Right ventricle myocardium superior (tissue), 1 donor: ENCODE data around the gene FAM120B. TPM values are rescaled to one million over a fixed set of nuclear protein-coding genes. Genes with fewer than 3 reads are reported as not detected.

Experiments
- ATAC-seq: fragments of 200-7000 bp; cut with Tn5 transposase; one replicate; pipeline ENCODE4 v1.9.1; 2020; ENCODE audit warnings: mild to moderate bottlenecking; ENCODE audit not compliant: poor library complexity
- DNase-seq: peaks from one replicate; pipeline ENCODE4 v3.0.0-alpha.2; 2020
- intact Hi-C: fragments of 100-400 bp; cut with DNase I; formaldehyde crosslinking; loops from one replicate; pipeline ENCODE4 v1.11.2; 2022
- total RNA-seq: library from RNA; stranded (reverse); fragmentation: NEBNext Ultra II Directional; extraction: Animal tissue kit (Norgen Biotek cat#: 25700); gene quantifications from one replicate; pipeline ENCODE4 v1.2.1, GENCODE V29; 2021
- donor health status: DM: no; HTN: yes; CAD: no; lungs with severe emphysema.

FAM120B gene
- total RNA-seq, 1 donor from 2014 or later, result 16.5 TPM

DNA sequence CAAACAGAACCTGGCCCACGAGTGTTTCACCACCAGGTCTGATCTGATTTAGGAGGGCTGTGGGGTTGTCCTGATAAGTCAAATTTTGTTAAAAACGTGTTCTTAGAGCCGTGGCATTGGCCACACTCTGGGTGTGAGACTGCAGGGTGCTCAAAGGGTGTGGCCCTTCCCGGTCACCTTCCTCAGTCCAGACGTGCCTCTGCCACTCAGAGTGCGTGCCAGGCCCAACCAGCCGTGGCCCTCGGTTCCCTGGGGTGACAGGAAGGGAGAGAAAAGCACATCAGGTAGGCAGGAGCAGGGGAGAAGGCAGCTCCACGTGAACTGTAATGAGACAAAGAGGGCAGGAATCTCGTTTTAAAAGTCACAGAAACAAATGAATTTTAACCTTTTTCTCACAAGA lies 115.4 kb downstream of the FAM120B start:
- intact Hi-C loops, result no loop called here
- DNase-seq, result no peak
- ATAC-seq, result no peak

- ATAC-seq, result peak; percentile 53
- DNase-seq, result no peak
- intact Hi-C loops, result no loop called here
Observed at GRCh38 chr6:170423030-170423429, 116.5 kb downstream of the FAM120B start.

- no peak for ATAC-seq
- no peak for DNase-seq
- intact Hi-C loops, result no loop called here
Observed at GRCh38 chr6:170423814-170424603, 117.5 kb downstream of the FAM120B start.

GRCh38 chr6:170424604-170425126 lies 118.1 kb downstream of the FAM120B start:
- intact Hi-C loops, result no loop called here
- no peak for ATAC-seq
- DNase-seq, result no peak

- no peak for DNase-seq
- intact Hi-C loops, result no loop called here
- no peak for ATAC-seq
Observed at GRCh38 chr6:170429450-170429849, 122.9 kb downstream of the FAM120B start.

- ATAC-seq (no peak), DNase-seq (no peak)
- intact Hi-C loops, result no loop called here
Observed at GRCh38 chr6:170433163-170434116, 126.9 kb downstream of the FAM120B start.

DNA sequence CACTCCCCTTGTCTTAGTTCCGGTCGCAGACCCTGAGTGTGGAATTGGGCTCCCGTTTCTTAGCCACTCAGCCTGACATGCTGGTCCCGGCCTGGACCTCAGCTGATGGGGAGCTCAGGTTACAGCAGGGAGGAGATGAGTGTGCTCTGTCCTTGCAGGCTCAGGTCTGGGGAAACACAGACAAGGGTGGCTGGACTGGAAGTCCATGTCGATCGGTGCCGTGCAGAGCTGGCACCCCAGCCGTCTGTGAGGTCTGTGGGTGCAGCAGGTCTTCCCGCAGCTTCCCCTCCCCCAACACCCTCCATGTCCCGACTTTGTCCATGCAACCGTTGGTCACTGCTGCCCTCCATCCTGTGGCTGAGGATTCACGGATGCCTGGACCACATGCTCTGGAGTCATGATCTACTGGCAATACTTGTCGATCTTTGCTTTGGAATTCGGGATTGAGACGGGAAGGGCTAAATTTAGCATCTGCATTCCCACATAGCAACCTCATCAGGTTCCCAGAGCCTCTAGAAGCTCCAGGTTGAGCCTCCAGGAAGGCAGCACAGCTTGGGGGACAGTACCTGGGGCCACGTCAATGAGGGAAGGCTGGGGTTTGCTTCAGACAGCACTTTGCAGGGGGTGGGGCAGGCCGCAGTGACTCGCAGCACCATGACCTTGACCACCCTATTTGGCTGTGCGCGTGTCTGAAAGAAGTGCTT lies 127.7 kb downstream of the FAM120B start:
- no peak for DNase-seq
- intact Hi-C loops, result no loop called here
- no peak for ATAC-seq

DNA sequence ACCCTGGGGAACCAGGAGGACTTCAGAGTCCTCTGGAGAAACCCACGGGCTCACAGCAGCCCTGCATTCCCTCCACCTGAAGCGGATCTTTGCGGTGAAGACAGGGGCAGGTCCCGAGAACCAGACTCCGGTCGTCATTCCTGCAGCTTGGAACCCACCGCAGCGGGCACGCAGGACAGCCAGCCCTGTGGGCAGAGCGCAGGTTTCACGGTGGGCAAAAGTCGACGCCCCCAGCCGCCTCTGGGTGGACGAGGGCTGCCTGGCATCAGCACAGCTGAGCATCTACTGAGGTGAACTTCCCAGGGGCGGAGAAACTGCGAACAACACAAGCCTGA lies 128.2 kb downstream of the FAM120B start:
- DNase-seq, result no peak
- intact Hi-C loops, result no loop called here

DNA sequence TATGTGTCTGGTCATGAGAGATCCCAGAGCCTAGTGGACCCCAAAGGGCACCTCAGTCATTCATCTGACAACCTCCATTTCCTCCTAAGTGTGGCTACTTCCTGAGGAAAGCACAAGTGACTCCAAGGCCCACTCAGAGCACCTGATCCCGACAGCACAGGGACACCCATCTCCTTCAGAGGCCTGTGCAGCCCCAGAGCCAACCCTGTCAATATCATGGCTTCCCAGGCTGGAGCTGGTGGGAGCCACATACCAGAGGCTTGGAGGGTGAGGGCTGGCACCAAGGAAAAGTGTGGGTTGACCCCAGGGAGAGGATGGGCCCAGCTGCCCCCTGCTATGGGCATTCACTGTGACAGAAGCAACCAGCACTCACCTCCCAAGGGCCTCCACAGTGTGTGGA lies 129.2 kb downstream of the FAM120B start:
- intact Hi-C loops, result no loop called here
- DNase-seq, result no peak
- no peak for ATAC-seq

More for the DNA sequence above, 128.2 kb downstream of the FAM120B start:
- no peak for ATAC-seq

DNA sequence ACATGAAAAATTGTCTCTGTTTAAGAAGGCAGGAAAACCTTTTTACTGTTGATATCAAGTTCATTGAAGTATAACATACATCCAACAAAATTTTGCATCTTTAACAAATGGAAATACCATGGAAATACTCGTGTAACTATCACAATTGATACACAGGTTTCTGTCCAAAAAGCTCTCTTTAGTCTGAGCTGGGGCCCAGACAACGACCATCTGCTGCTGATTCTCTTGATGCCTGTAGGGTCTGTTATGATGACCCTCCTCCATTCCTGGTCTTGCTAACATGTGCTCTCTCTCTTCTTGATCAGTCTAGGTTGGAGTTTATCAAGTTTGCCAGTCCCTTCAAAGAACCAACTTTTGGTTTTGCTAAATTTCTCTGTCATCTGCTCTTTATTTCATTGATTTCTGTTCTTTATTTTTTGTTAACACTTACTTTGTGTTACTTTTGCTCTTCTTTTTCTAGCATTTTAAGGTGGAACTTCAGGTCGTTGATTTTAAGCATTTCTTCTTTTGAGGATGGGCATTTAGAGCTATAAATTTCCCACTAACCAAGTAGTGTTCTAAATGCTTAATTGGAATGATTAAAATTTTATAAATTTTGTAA lies 129.8 kb downstream of the FAM120B start:
- DNase-seq (no peak), ATAC-seq (no peak)
- intact Hi-C loops, result no loop called here

- intact Hi-C loops, result no loop called here
- no peak for DNase-seq
- peak; percentile 4 for ATAC-seq
Observed at GRCh38 chr6:170437719-170438401, 131.3 kb downstream of the FAM120B start.

DNA sequence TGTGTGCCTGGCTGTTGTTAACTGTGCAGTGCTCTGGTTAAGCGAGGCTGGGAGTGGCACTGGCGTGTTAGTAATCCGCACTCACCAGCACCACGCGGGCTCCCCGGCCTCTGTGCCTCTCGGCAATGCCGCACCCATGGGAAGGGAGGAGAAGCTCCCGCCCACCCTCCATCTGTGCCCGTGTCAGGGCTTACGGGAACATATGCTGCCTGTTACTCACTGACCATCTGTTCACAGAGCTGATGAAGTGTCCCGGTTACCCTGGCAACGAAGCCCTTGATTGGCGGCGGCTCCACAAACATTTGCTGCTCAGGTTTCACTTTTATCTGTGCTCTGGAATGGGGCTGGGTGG lies 131.8 kb downstream of the FAM120B start:
- DNase-seq, result peak; percentile 79
- ATAC-seq, result peak; percentile 87
- intact Hi-C loops, result no loop called here

- ATAC-seq, result no peak
- no peak for DNase-seq
- intact Hi-C loops, result no loop called here
Observed at GRCh38 chr6:170438861-170439260, 132.3 kb downstream of the FAM120B start.

GRCh38 chr6:170439366-170440361 lies 133.1 kb downstream of the FAM120B start:
- DNase-seq, result no peak
- intact Hi-C loops, result no loop called here

GRCh38 chr6:170440437-170440836 lies 133.9 kb downstream of the FAM120B start:
- ATAC-seq (no peak), DNase-seq (no peak)
- intact Hi-C loops, result no loop called here

More at GRCh38 chr6:170439366-170440361, 133.1 kb downstream of the FAM120B start:
- peak; percentile 54 for ATAC-seq

DNA sequence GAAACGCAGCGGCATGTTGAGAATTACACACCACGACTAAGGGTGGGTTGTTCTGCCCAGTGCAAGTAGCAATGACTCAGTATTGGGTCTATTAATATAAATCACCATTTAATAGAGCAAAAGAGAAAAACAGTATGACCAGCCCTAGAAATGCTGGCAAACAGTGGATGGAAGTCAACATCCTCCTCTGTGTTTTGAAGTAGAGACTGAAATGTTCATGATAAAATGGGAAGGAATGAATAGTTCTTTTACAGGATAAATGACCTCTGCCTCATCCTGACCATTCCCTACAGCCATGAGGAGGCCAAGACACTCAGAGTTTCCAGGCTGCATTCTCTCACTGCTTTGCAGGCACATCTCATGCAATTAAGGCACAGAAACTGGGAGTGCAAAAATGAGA lies 134.8 kb downstream of the FAM120B start:
- intact Hi-C loops, result no loop called here
- ATAC-seq (no peak), DNase-seq (no peak)

DNA sequence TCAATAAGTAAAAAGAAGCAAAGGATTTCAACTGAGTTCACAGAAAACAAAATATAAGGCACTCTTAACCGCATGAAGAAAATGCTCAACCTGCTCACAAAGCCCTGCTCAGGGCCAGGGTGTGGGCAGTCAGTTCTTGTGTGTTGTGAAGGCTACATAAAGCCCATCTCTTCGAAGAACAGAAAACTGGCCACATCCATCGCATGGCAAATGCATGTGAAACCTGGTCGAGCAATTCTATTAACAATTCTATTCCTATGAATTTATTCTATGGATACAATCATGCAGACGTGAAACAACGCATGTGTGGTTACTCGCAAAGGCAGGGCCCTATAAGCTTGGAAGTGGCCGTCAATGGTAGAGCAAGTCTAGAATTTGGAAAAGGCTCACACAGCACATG lies 136.0 kb downstream of the FAM120B start:
- no peak for ATAC-seq
- no peak for DNase-seq
- intact Hi-C loops, result no loop called here
